Liver (tissue), 9 donors: Measurements from ENCODE around the gene LRWD1. TPM values are rescaled to one million over a fixed set of nuclear protein-coding genes. Genes with fewer than 3 reads are reported as not detected.
"Not testable (repeated sequence)": the region's sequence is repeated elsewhere in the genome, so short reads cannot be mapped to it uniquely, and the experiment has no call there.

Experiments used
- DNase-seq: peaks from one replicate; pipeline ENCODE4 v3.0.0-alpha.2; 2017; ENCODE audit warnings: low spot score
- H3K27ac ChIP-seq, 2 donors: one replicate each; pipeline ENCODE4 v1.7.0; 2013; ENCODE audit warnings: inconsistent platforms in 2 of 2, low read length in 2 of 2, control low read depth in 1 of 2, low read depth in 1 of 2, mild to moderate bottlenecking in 1 of 2
- H3K27me3 ChIP-seq, 4 donors: one replicate each; pipeline versions ENCODE4 v1.6.1 to v1.7.0; 2013; ENCODE audit warnings: low read length in 3 of 4, inconsistent platforms in 1 of 4, mild to moderate bottlenecking in 1 of 4, moderate library complexity in 1 of 4; ENCODE audit not compliant: control insufficient read depth in 4 of 4, insufficient read depth in 4 of 4
- H3K36me3 ChIP-seq, 4 donors: one replicate each; pipeline versions ENCODE4 v1.6.1 to v1.7.0; 2013; ENCODE audit warnings: low read length in 3 of 4, mild to moderate bottlenecking in 3 of 4, low read depth in 1 of 4, moderate library complexity in 1 of 4; ENCODE audit not compliant: control insufficient read depth in 4 of 4, insufficient read depth in 3 of 4
- H3K4me1 ChIP-seq, 4 donors: one replicate each; pipeline versions ENCODE4 v1.6.1 to v1.7.0; 2013; ENCODE audit warnings: low read length in 3 of 4, mild to moderate bottlenecking in 3 of 4, moderate library complexity in 1 of 4; ENCODE audit not compliant: control insufficient read depth in 4 of 4, insufficient read depth in 4 of 4
- H3K4me3 ChIP-seq, 3 donors: one replicate each; pipeline versions ENCODE4 v1.6.1 to v1.7.0; 2013; ENCODE audit warnings: low read length in 3 of 3, control low read depth in 1 of 3, low read depth in 1 of 3, mild to moderate bottlenecking in 1 of 3
- H3K9ac ChIP-seq, 2 donors: one replicate each; pipeline ENCODE4 v1.7.0; 2013; ENCODE audit warnings: low read length in 2 of 2, mild to moderate bottlenecking in 2 of 2, moderate library complexity in 2 of 2, control low read depth in 1 of 2, low read depth in 1 of 2
- H3K9me3 ChIP-seq, 4 donors: one replicate each; pipeline versions ENCODE4 v1.6.1 to v1.7.0; 2013; ENCODE audit warnings: low read length in 3 of 4; ENCODE audit not compliant: control insufficient read depth in 4 of 4
- ATF3 ChIP-seq: IDR thresholded peaks from 2 replicates; pipeline ENCODE4 v1.6.1; 2016; ENCODE audit warnings: antibody characterized with exemption
- EGR1 ChIP-seq, 2 donors: IDR thresholded peaks; 2 replicates each; pipeline ENCODE4 v1.6.1; 2016 to 2018; ENCODE audit warnings: antibody characterized with exemption in 2 of 2, low read depth in 2 of 2
- FOXA2 ChIP-seq: IDR thresholded peaks from 2 replicates; pipeline ENCODE4 v1.6.1; 2016; ENCODE audit warnings: antibody characterized with exemption
- GABPA ChIP-seq, 2 donors: IDR thresholded peaks in 1 of 2; conservative IDR thresholded peaks in 1 of 2; 2 replicates each; pipeline ENCODE4 v1.6.1; 2016; ENCODE audit warnings: antibody characterized with exemption in 2 of 2, mild to moderate bottlenecking in 1 of 2, moderate library complexity in 1 of 2
- HNF4G ChIP-seq: IDR thresholded peaks from 2 replicates; pipeline ENCODE4 v1.6.1; 2016; ENCODE audit warnings: antibody characterized with exemption
- JUND ChIP-seq, 2 donors: IDR thresholded peaks; 2 replicates each; pipeline ENCODE4 v1.6.1; 2016; ENCODE audit warnings: antibody characterized with exemption in 2 of 2
- MAX ChIP-seq: IDR thresholded peaks from 2 replicates; pipeline ENCODE4 v1.6.1; 2016; ENCODE audit warnings: antibody characterized with exemption
- NR2F2 ChIP-seq: IDR thresholded peaks from 2 replicates; pipeline ENCODE4 v1.6.1; 2016; ENCODE audit warnings: antibody characterized with exemption
- RAD21 ChIP-seq, 2 donors: IDR thresholded peaks; 2 replicates each; pipeline ENCODE4 v1.6.1; 2016; ENCODE audit warnings: antibody characterized with exemption in 2 of 2, mild to moderate bottlenecking in 2 of 2
- RXRA ChIP-seq, 2 donors: IDR thresholded peaks; 2 replicates each; pipeline ENCODE4 v1.6.1; 2017 to 2018; ENCODE audit warnings: antibody characterized with exemption in 2 of 2, mild to moderate bottlenecking in 1 of 2
- SP1 ChIP-seq: IDR thresholded peaks from 2 replicates; pipeline ENCODE4 v1.6.1; 2018; ENCODE audit warnings: antibody characterized with exemption, mild to moderate bottlenecking
- TAF1 ChIP-seq: conservative IDR thresholded peaks from 2 replicates; pipeline ENCODE4 v1.6.1; 2016; ENCODE audit warnings: antibody characterized with exemption, mild to moderate bottlenecking
- ZBTB33 ChIP-seq: IDR thresholded peaks from 2 replicates; pipeline ENCODE4 v1.6.1; 2016; ENCODE audit warnings: antibody characterized with exemption
- WGBS: extraction: QIAGEN DNeasy Blood & Tissue Kit; methylation state at CpG from one replicate; pipeline ENCODE4 v1.1.7; 2013; 5-methylcytosine and 5-hydroxymethylcytosine counted together
- polyA plus RNA-seq, 2 donors: library from polyadenylated mRNA; stranded (reverse) in 1 of 2; unstranded in 1 of 2; fragments of 200-250 nt in 1 of 2; fragments of >200 nt in 1 of 2; fragmentation: Nextera tagmentation in 1 of 2; extraction: Ambion mirVana in 1 of 2; gene quantifications; one replicate each; pipeline versions ENCODE4 v1.2.1 to v1.2.3, GENCODE V29; 2013 to 2015
- total RNA-seq, 2 donors: library from RNA; depleted of rRNA; stranded (reverse); fragments of >200 nt; gene quantifications; one replicate each; pipeline ENCODE4 v1.2.3, GENCODE V29; 2014
- donor health status: healthy.
- donor health status: healthy.
- donor health status: healthy.
- donor health status: healthy.
- donor health status: healthy.

LRWD1 gene
- total and polyA plus RNA-seq, 4 donors: 8.6 to 15.3 (median 13.0) TPM

- Histone ChIP-seq H3K4me1 (no peaks in the 10 kb centered on the region), H3K27me3 (no peaks in the 10 kb centered on the region), H3K27ac (no peak overlapping the region), H3K4me3 (no peak overlapping the region), H3K9me3 (no peaks in the 10 kb centered on the region), H3K36me3 (peaks cover 0 to 10% (median 3%) of the 10 kb centered on the region in 4 donors), H3K9ac (no peak overlapping the region)
- no peak for TF ChIP-seq GABPA (IDR thresholded peaks at IDR 0.05 in 1 of 2, conservative IDR thresholded peaks at IDR 0.05 in 1 of 2)
- no peak for TF ChIP-seq JUND (IDR thresholded peaks at IDR 0.05)
- DNase-seq: no peak
- WGBS: 58% methylated on average over 23 of the region's 23 CpGs
Measured at GRCh38 chr7:102451371-102452054, 13.3 kb upstream of the LRWD1 start.

- Histone ChIP-seq H3K9ac (no peak overlapping the region), H3K36me3 (peaks cover 2 to 18% (median 5%) of the 10 kb centered on the region in 4 donors), H3K27ac (no peak overlapping the region), H3K4me3 (no peak overlapping the region), H3K9me3 (no peaks in the 10 kb centered on the region), H3K27me3 (no peaks in the 10 kb centered on the region), H3K4me1 (no peaks in the 10 kb centered on the region)
- TF ChIP-seq HNF4G (no peak), TAF1 (no peak), MAX (no peak), NR2F2 (no peak), ATF3 (no peak), RXRA (IDR thresholded peaks at IDR 0.05) (no peak)
- WGBS: 92% methylated on average over 6 of the region's 6 CpGs
- no peak for DNase-seq
Measured at GRCh38 chr7:102452451-102452850, 12.3 kb upstream of the LRWD1 start.

DNA sequence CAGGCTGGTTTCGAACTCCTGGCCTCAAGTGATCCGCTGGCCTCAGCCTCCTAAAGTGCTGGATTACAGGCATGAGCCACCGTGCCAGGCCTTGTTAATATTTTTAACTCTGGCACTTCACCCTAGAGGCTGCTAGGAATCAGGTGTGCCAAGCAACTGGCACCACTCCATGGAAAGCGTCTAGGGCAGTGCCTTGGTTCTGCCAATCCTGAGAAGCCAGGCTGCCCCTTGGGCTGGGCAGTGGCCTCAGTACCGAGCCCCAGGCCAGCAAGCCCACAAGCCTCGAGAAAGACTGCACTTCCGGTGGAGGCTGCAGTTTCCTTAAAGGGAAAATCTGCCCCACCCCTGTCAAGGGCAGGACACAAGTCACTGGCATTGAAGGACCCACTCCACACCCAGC, 11.5 kb upstream of the LRWD1 start:
- Histone ChIP-seq H3K27ac (no peak overlapping the region), H3K4me1 (no peaks in the 10 kb centered on the region), H3K9me3 (no peaks in the 10 kb centered on the region), H3K36me3 (peaks cover 6 to 26% (median 10%) of the 10 kb centered on the region in 4 donors), H3K27me3 (no peaks in the 10 kb centered on the region), H3K9ac (no peak overlapping the region), H3K4me3 (no peak overlapping the region)
- no peak for DNase-seq
- TF ChIP-seq SP1: no peak
- 67% methylated on average over 7 of the region's 7 CpGs for WGBS

GRCh38 chr7:102454468-102454867, 10.3 kb upstream of the LRWD1 start:
- TF ChIP-seq EGR1 (IDR thresholded peaks at IDR 0.05; ENCODE audit: low read depth in 2 of 2) (no peak), ZBTB33 (no peak), GABPA (IDR thresholded peaks at IDR 0.05 in 1 of 2, conservative IDR thresholded peaks at IDR 0.05 in 1 of 2) (no peak), FOXA2 (no peak), ATF3 (no peak), RXRA (IDR thresholded peaks at IDR 0.05) (no peak), HNF4G (no peak), SP1 (no peak), RAD21 (IDR thresholded peaks at IDR 0.05) (no peak), NR2F2 (no peak)
- H3K4me3 ChIP-seq: no peak overlapping the region
- no peak overlapping the region for H3K9ac ChIP-seq
- no peaks in the 10 kb centered on the region for H3K27me3 ChIP-seq
- 73% methylated on average over 12 of the region's 12 CpGs for WGBS
- no peak for DNase-seq
- no peak overlapping the region for H3K27ac ChIP-seq
- H3K4me1 ChIP-seq: no peaks in the 10 kb centered on the region
- peaks cover 6 to 34% (median 9%) of the 10 kb centered on the region in 4 donors for H3K36me3 ChIP-seq
- no peaks in the 10 kb centered on the region for H3K9me3 ChIP-seq

- not testable (repeated sequence) for H3K9ac ChIP-seq, H3K27me3 ChIP-seq, H3K4me3 ChIP-seq, H3K27ac ChIP-seq, H3K9me3 ChIP-seq, H3K4me1 ChIP-seq, DNase-seq
- peaks cover 6 to 35% (median 9%) of the 10 kb centered on the region in 4 donors for H3K36me3 ChIP-seq
- WGBS: 96% methylated on average over 10 of the region's 10 CpGs
Measured at GRCh38 chr7:102454932-102455331, 9.9 kb upstream of the LRWD1 start.
